IMR-90 (cell line): ENCODE data around the gene KDM3B. TPM values are rescaled to one million over a fixed set of nuclear protein-coding genes. Genes with fewer than 3 reads are reported as not detected.

ENCODE experiments used
- ATAC-seq: fragments of 200-7000 bp; cut with Tn5 transposase; 2 replicates; pipeline ENCODE4 v1.9.1; 2020; ENCODE audit warnings: low read depth, mild to moderate bottlenecking, moderate library complexity
- BruUV-seq: library from RNA; stranded (reverse); fragments of 400-500 nt; replicated peaks from 2 replicates; lab custom pipeline; 2021; lab: Mats Ljungman, UMichigan
- CTCF ChIA-PET: fragments of 300-600 bp; formaldehyde crosslinking; extraction: SDS; loops from one replicate; lab custom pipeline; 2021; ENCODE audit warnings: antibody characterized with exemption; lab: Yijun Ruan, JAX
- POLR2A ChIA-PET: fragments of 300-600 bp; sonication (Branson Sonifier 250); formaldehyde crosslinking; loops from one replicate; lab custom pipeline; 2022; ENCODE audit warnings: antibody characterized with exemption; ENCODE audit not compliant: unreplicated experiment; lab: Charles Lee
- DNase-seq: peaks from one replicate; pipeline ENCODE4 v3.0.0; 2013
- H2AFZ ChIP-seq: replicated peaks from 2 replicates; pipeline ENCODE3; 2013; ENCODE audit warnings: low read length, mild to moderate bottlenecking; ENCODE audit not compliant: poor library complexity
- H2AK5ac ChIP-seq: 2 replicates; pipeline ENCODE4 v1.6.1; 2013; ENCODE audit warnings: low read depth, low read length, inconsistent platforms
- H2AK9ac ChIP-seq: replicated peaks from 2 replicates; pipeline ENCODE3; 2013; ENCODE audit warnings: mild to moderate bottlenecking, low read depth, low read length, moderate library complexity; ENCODE audit not compliant: poor library complexity
- H2BK120ac ChIP-seq: 2 replicates; pipeline ENCODE4 v1.6.1; 2013; ENCODE audit warnings: low read depth, low read length, inconsistent platforms
- H2BK15ac ChIP-seq: 3 replicates; pipeline ENCODE4 v1.6.1; 2013; ENCODE audit warnings: low read depth, low read length, inconsistent platforms
- H2BK20ac ChIP-seq: 2 replicates; pipeline ENCODE4 v1.6.1; 2013; ENCODE audit warnings: low read depth, mild to moderate bottlenecking, inconsistent platforms, low read length, moderate library complexity
- H2BK5ac ChIP-seq: 2 replicates; pipeline ENCODE4 v1.6.1; 2013; ENCODE audit warnings: mild to moderate bottlenecking, low read depth, low read length, inconsistent platforms; ENCODE audit not compliant: poor library complexity, severe bottlenecking
- H3K14ac ChIP-seq: replicated peaks from 2 replicates; pipeline ENCODE4 v1.6.1; 2013; ENCODE audit warnings: low read depth, low read length, inconsistent platforms
- H3K18ac ChIP-seq: 2 replicates; pipeline ENCODE4 v1.6.1; 2013; ENCODE audit warnings: low read depth, low read length, control low read depth
- H3K23ac ChIP-seq: 2 replicates; pipeline ENCODE4 v1.6.1; 2013; ENCODE audit warnings: low read depth, low read length, inconsistent platforms
- H3K27ac ChIP-seq: 2 replicates; pipeline ENCODE4 v1.5.1; 2013; ENCODE audit warnings: mild to moderate bottlenecking, control low read depth, low read length; ENCODE audit not compliant: insufficient read depth
- H3K27me3 ChIP-seq: 2 replicates; pipeline ENCODE4 v1.6.1; 2013; ENCODE audit warnings: low read length; ENCODE audit not compliant: control insufficient read depth, insufficient read depth
- H3K36me3 ChIP-seq: 2 replicates; pipeline ENCODE4 v1.6.1; 2013; ENCODE audit warnings: low read length, mixed read lengths; ENCODE audit not compliant: control insufficient read depth, insufficient read depth
- H3K4ac ChIP-seq: 2 replicates; pipeline ENCODE4 v1.6.1; 2013; ENCODE audit warnings: low read depth, low read length, inconsistent platforms
- H3K4me1 ChIP-seq: 2 replicates; pipeline ENCODE4 v1.6.1; 2013; ENCODE audit warnings: low read length, mixed read lengths; ENCODE audit not compliant: control insufficient read depth, insufficient read depth
- H3K4me2 ChIP-seq: 2 replicates; pipeline ENCODE4 v1.6.1; 2013; ENCODE audit warnings: low read depth, mild to moderate bottlenecking, control low read depth, low read length, moderate library complexity
- H3K4me3 ChIP-seq: 2 replicates; pipeline ENCODE4 v1.5.1; 2013; ENCODE audit warnings: low read depth, mild to moderate bottlenecking, control low read depth, low read length, moderate library complexity; ENCODE audit not compliant: insufficient read depth
- H3K56ac ChIP-seq: 2 replicates; pipeline ENCODE4 v1.6.1; 2013; ENCODE audit warnings: low read length, inconsistent platforms; ENCODE audit not compliant: insufficient read depth; ENCODE audit errors: extremely low read depth
- H3K79me1 ChIP-seq, 2 experiments: 2 replicates each; pipeline ENCODE4 v1.6.1; 2013; ENCODE audit warnings: low read length in 2 of 2, inconsistent platforms in 1 of 2, low read depth in 1 of 2
- H3K9ac ChIP-seq: 2 replicates; pipeline ENCODE4 v1.6.1; 2013; ENCODE audit warnings: low read depth, low read length, control low read depth
- H3K9me1 ChIP-seq: 2 replicates; pipeline ENCODE4 v1.6.1; 2013; ENCODE audit warnings: low read length, inconsistent platforms; ENCODE audit not compliant: insufficient read depth
- H3K9me3 ChIP-seq: 2 replicates; pipeline ENCODE4 v1.6.1; 2013; ENCODE audit warnings: low read length; ENCODE audit not compliant: control insufficient read depth, insufficient read depth
- H4K20me1 ChIP-seq: 2 replicates; pipeline ENCODE4 v1.6.1; 2013; ENCODE audit warnings: low read length, inconsistent platforms; ENCODE audit not compliant: insufficient read depth
- H4K5ac ChIP-seq: 2 replicates; pipeline ENCODE4 v1.6.1; 2013; ENCODE audit warnings: mild to moderate bottlenecking, low read depth, low read length, control low read depth
- H4K8ac ChIP-seq, 2 experiments: 2 replicates each; pipeline ENCODE4 v1.6.1; 2013; ENCODE audit warnings: low read depth in 2 of 2, low read length in 2 of 2, control low read depth in 1 of 2, inconsistent platforms in 1 of 2
- H4K91ac ChIP-seq: 2 replicates; pipeline ENCODE4 v1.6.1; 2013; ENCODE audit warnings: low read depth, low read length, inconsistent platforms; ENCODE audit not compliant: insufficient read depth
- USF2 ChIP-seq: fragments of 150-350 bp; IDR thresholded peaks from 2 replicates; pipeline ENCODE4 v1.6.1; 2017; ENCODE audit warnings: mild to moderate bottlenecking, antibody characterized with exemption, low read length, low read depth
- WGBS, 2 experiments: methylation state at CpG; one replicate each; pipeline versions ENCODE4 v1.1.5 to v1.1.7; 2013; ENCODE audit warnings: missing lambda C conversion rate in 2 of 2; ENCODE audit not compliant: insufficient read length in 1 of 2; ENCODE audit errors: extremely low coverage in 2 of 2; 5-methylcytosine and 5-hydroxymethylcytosine counted together
- dilution Hi-C: fragments of 300-500 bp; cut with HindIII; formaldehyde crosslinking; loops from one replicate; pipeline ENCODE4 v1.14.3; 2018; ENCODE audit warnings: low sequenced_read_pairs; ENCODE audit not compliant: unreplicated experiment
- in situ Hi-C: fragments of 300-500 bp; cut with MboI; formaldehyde crosslinking; loops from 3 replicates; pipeline ENCODE4 v1.14.3; 2019; ENCODE audit warnings: low sequenced_read_pairs, inconsistent platforms, mixed read lengths
- intact Hi-C: fragments of 100-400 bp; cut with micrococcal nuclease; formaldehyde crosslinking; loops from 2 replicates; pipeline ENCODE4 v1.10.0; 2022
- polyA plus RNA-seq, 3 experiments: library from polyadenylated mRNA; depleted of rRNA; stranded (reverse); fragments of >200 nt; gene quantifications; 2 replicates each; pipeline ENCODE4 v1.2.3, GENCODE V29; 2012; ENCODE audit warnings: low replicate concordance in 1 of 3
- total RNA-seq: library from RNA; depleted of rRNA; stranded (reverse); fragments of >200 nt; gene quantifications from 2 replicates; pipeline ENCODE4 v1.2.3, GENCODE V29; 2012

The KDM3B gene
- total and polyA plus RNA-seq, 2 of the 4 experiments (the other 2 are of a cell fraction): 19.4 to 35.8 TPM

DNA sequence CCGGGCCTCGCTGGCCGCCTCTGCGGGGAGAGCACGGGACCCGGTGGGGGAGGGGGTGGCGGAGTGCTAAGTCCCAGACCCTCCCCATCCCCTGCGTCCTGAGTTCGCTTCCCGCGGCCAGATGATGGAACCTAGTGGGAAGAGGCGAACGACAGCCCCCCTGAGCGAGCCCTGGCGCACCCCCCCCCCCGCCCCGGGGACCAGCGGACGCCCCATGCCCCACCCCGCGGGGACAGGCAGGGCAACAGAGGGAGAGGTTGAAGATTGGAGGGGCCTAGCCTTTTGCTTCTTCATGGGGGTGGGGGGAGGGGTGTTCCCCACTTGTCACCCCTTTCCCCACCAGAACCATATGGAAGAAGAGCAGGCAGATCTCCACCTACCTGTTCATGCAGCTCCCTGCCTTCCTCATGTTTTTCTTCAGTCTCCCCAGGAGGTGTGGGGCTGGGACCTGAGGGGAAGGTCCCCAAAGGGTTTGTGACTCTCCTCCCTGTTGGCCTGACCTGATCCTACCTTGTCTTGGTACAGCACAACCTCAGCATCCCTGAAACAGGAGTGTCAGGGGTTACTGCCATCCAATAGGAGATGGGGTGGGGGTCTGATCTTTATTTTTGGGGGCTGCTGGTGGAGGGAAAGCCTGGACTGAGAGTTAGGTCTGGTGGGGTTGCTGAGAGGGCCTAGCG, 13.9 kb upstream of the KDM3B start:
- in situ Hi-C loops (no loop called here), intact Hi-C loops (no loop called here), dilution Hi-C loops (no loop called here)
- ATAC-seq: no peak; the same call in 1 of the 2 replicates
- peak overlapping the region; percentile 70 for H4K91ac ChIP-seq
- peak overlapping the region; percentile 56 for H2BK5ac ChIP-seq
- H3K9ac ChIP-seq: peak overlapping the region; percentile 87
- peak overlapping the region; percentile 97 for H2AK9ac ChIP-seq
- H3K9me1 ChIP-seq: peaks cover 15% of the 10 kb centered on the region
- peaks cover 30% of the 10 kb centered on the region for H4K20me1 ChIP-seq
- H2BK15ac ChIP-seq: no peak overlapping the region
- POLR2A ChIA-PET: interaction anchor here (0.6 kb wide), 1 partner anchor 13 kb away, joined by 5 read pairs; the partner anchor contains the start of gene KDM3B
- no TSS peak for BruUV-seq
- peaks cover 3% of the 10 kb centered on the region for H3K4me1 ChIP-seq
- TF ChIP-seq USF2: no peak
- H3K14ac ChIP-seq: peak overlapping the region; percentile 94
- peak overlapping the region; percentile 80 for H2AK5ac ChIP-seq
- DNase-seq: no peak
- no peak overlapping the region for H2BK120ac ChIP-seq
- H3K18ac ChIP-seq: peak overlapping the region; percentile 51
- no peaks in the 10 kb centered on the region for H3K27me3 ChIP-seq
- peak overlapping the region; percentile 70 for H4K5ac ChIP-seq
- H2AFZ ChIP-seq: peak overlapping the region; percentile 99
- peak overlapping the region; percentile 64 for H3K27ac ChIP-seq
- H3K4me2 ChIP-seq: peak overlapping the region; percentile 99
- peak overlapping the region; percentile 63 for H3K56ac ChIP-seq
- H3K79me1 ChIP-seq: peaks cover 8 to 43% of the 10 kb centered on the region in 2 experiments; a peak in 3 of 4 replicates
- peak overlapping the region; percentile 1 to 7; a peak in 2 of 4 replicates for H4K8ac ChIP-seq
- H3K36me3 ChIP-seq: peaks cover 11% of the 10 kb centered on the region
- peak overlapping the region; percentile 65 for H3K4me3 ChIP-seq
- peak overlapping the region; percentile 90 for H3K23ac ChIP-seq
- H2BK20ac ChIP-seq: no peak overlapping the region
- H3K9me3 ChIP-seq: no peaks in the 10 kb centered on the region
- H3K4ac ChIP-seq: peak overlapping the region; percentile 94
- CTCF ChIA-PET: interaction anchor here (1.0 to 1.7 kb wide), 3 partner anchors 13 to 15 kb away, joined by 4 to 8 read pairs (median 7); partner anchors contain the start of gene KDM3B
- no CpG with 5 or more reads among the region's 22 CpGs for WGBS, 2 experiments
